MM.1S (cell line): ENCODE measurements around the gene MRPL20.

ENCODE experiments used
- DNase-seq: peaks from one replicate; pipeline ENCODE4 v3.0.0-alpha.2; 2015
- H2AFZ ChIP-seq: fragments of 300-600 bp; sonication (generic); 2 replicates; pipeline ENCODE4 v1.6.0; 2016; ENCODE audit warnings: antibody characterized with exemption, low read length
- H3F3A ChIP-seq: fragments of 300-600 bp; sonication (generic); 2 replicates; pipeline ENCODE4 v1.6.1; 2016; ENCODE audit warnings: mild to moderate bottlenecking, antibody characterized with exemption, low read length, moderate library complexity, mixed read lengths; ENCODE audit not compliant: insufficient read depth
- H3K27ac ChIP-seq: fragments of 300-600 bp; sonication (generic); 2 replicates; pipeline ENCODE4 v1.5.1; 2016; ENCODE audit warnings: mild to moderate bottlenecking, low read length
- H3K27me3 ChIP-seq: fragments of 300-600 bp; sonication (generic); replicated peaks from 2 replicates; pipeline ENCODE4 v1.6.0; 2016; ENCODE audit warnings: low read length; ENCODE audit not compliant: insufficient read depth
- H3K36me3 ChIP-seq: fragments of 300-600 bp; sonication (generic); replicated peaks from 2 replicates; pipeline ENCODE4 v1.6.1; 2016; ENCODE audit warnings: mild to moderate bottlenecking, low read length, mixed read lengths; ENCODE audit not compliant: insufficient read depth
- H3K4me1 ChIP-seq: fragments of 300-600 bp; sonication (generic); 2 replicates; pipeline ENCODE4 v1.6.1; 2016; ENCODE audit warnings: low read length, mixed read lengths
- H3K4me2 ChIP-seq: fragments of 300-600 bp; sonication (generic); 2 replicates; pipeline ENCODE4 v1.6.0; 2016; ENCODE audit warnings: low read depth, low read length
- H3K4me3 ChIP-seq: fragments of 300-600 bp; sonication (generic); 2 replicates; pipeline ENCODE4 v1.5.1; 2016; ENCODE audit warnings: low read length, mixed read lengths
- H3K79me2 ChIP-seq: fragments of 300-600 bp; sonication (generic); 2 replicates; pipeline ENCODE4 v1.6.1; 2016; ENCODE audit warnings: mixed run types, low read length, mixed read lengths
- H3K9ac ChIP-seq: fragments of 300-600 bp; sonication (generic); 2 replicates; pipeline ENCODE4 v1.6.1; 2016; ENCODE audit warnings: low read length, mixed read lengths
- H3K9me2 ChIP-seq: fragments of 300-600 bp; sonication (generic); replicated peaks from 2 replicates; pipeline ENCODE4 v1.6.1; 2016; ENCODE audit warnings: mild to moderate bottlenecking, low read length, mixed read lengths; ENCODE audit not compliant: insufficient read depth
- H3K9me3 ChIP-seq: fragments of 300-600 bp; sonication (generic); replicated peaks from 2 replicates; pipeline ENCODE4 v1.6.1; 2016; ENCODE audit warnings: mild to moderate bottlenecking, low read length, mixed read lengths; ENCODE audit not compliant: insufficient read depth
- H4K20me1 ChIP-seq: fragments of 300-600 bp; sonication (generic); 2 replicates; pipeline ENCODE4 v1.6.1; 2016; ENCODE audit warnings: mild to moderate bottlenecking, low read length, moderate library complexity, mixed read lengths; ENCODE audit not compliant: insufficient read depth
- CTCF ChIP-seq: fragments of 300-600 bp; sonication (generic); IDR thresholded peaks from 2 replicates; pipeline ENCODE4 v1.5.1; 2016; ENCODE audit warnings: antibody characterized with exemption, low read length, mixed read lengths
- EZH2 ChIP-seq: fragments of 300-600 bp; sonication (generic); optimal IDR thresholded peaks from 2 replicates; pipeline ENCODE3; 2017; ENCODE audit warnings: low read depth, mild to moderate bottlenecking, antibody characterized with exemption, low read length, mixed read lengths
- EZH2phosphoT487 ChIP-seq: fragments of 300-600 bp; sonication (generic); IDR thresholded peaks from 2 replicates; pipeline ENCODE4 v1.6.1; 2018; ENCODE audit warnings: antibody characterized with exemption, low read length

MRPL20 gene

DNA sequence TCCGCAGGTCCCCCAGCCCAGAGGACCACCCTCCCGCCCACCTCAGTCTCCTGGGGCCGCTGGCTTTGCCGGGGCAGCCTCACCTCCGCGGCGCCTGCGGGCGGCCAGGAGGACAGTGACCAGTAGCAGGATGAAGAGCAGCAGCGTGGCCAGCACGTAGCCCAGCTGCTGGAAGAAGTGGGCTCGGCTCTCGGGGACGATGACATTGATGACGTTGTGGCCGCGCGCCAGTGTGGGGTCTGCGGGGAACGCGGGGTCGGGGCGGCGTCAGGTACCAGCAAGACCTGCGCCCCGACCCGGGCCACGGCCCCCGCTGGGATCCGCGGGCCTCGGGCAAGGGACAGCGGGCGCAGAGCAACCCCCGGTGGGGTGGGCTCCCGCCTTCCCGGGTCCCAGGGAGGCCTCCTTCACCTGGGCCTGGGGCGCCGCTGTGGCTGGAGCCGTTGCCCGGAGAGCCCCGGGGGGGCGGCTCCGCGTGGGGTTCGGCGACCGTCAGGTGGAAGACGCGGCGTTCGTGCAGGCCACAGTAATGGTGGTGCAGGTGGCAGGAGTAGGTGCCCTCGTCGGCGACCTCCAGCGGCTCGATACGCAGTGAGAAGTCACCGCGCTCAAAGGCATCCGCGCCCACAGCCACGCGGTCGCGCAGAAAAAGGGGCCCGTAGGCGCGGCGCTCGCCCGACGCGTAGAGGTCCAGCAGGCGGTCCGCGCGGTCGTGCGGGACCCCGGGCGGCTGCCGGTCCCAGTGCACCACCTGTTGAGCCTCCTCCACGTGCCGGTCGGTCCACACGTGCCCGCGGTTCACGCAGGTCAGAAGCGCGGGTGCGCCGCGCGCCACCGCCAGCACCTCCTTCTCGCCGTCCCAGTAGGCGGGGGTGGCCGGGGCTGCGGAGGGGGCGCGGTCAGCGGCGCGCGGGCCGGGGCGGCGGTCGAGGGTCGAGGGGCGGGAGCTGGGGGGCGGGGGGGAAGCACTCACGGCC lies 52.5 kb downstream of the MRPL20 start:
- peaks cover 49% of the 10 kb centered on the region for H3K27me3 ChIP-seq
- no peaks in the 10 kb centered on the region for H3K36me3 ChIP-seq
- H3K4me3 ChIP-seq, result no peak overlapping the region
- no peaks in the 10 kb centered on the region for H4K20me1 ChIP-seq
- no peaks in the 10 kb centered on the region for H3F3A ChIP-seq
- H3K4me2 ChIP-seq, result no peak overlapping the region
- no peak overlapping the region for H3K9ac ChIP-seq
- no peaks in the 10 kb centered on the region for H3K9me3 ChIP-seq
- H3K4me1 ChIP-seq, result no peaks in the 10 kb centered on the region
- no peaks in the 10 kb centered on the region for H3K9me2 ChIP-seq
- no peak overlapping the region for H3K27ac ChIP-seq
- H2AFZ ChIP-seq, result no peak overlapping the region
- no peak for DNase-seq
- H3K79me2 ChIP-seq, result no peaks in the 10 kb centered on the region
- TF ChIP-seq EZH2phosphoT487 (no peak), EZH2 (no peak)

GRCh38 chr1:1353389-1354151 lies 53.5 kb downstream of the MRPL20 start:
- no peak overlapping the region for H2AFZ ChIP-seq
- H3K4me1 ChIP-seq, result no peaks in the 10 kb centered on the region
- H3F3A ChIP-seq, result no peaks in the 10 kb centered on the region
- H3K9ac ChIP-seq, result no peak overlapping the region
- no peak overlapping the region for H3K4me2 ChIP-seq
- no peak for DNase-seq
- H3K36me3 ChIP-seq, result no peaks in the 10 kb centered on the region
- no peaks in the 10 kb centered on the region; the same call in 1 of the 2 replicates for H3K79me2 ChIP-seq
- peaks cover 39% of the 10 kb centered on the region for H3K27me3 ChIP-seq
- no peaks in the 10 kb centered on the region for H4K20me1 ChIP-seq
- H3K9me3 ChIP-seq, result no peaks in the 10 kb centered on the region
- no peak overlapping the region for H3K4me3 ChIP-seq
- H3K27ac ChIP-seq, result no peak overlapping the region
- no peaks in the 10 kb centered on the region for H3K9me2 ChIP-seq
- no peak for TF ChIP-seq EZH2phosphoT487
- no peak for TF ChIP-seq CTCF
- no peak for TF ChIP-seq EZH2

DNA sequence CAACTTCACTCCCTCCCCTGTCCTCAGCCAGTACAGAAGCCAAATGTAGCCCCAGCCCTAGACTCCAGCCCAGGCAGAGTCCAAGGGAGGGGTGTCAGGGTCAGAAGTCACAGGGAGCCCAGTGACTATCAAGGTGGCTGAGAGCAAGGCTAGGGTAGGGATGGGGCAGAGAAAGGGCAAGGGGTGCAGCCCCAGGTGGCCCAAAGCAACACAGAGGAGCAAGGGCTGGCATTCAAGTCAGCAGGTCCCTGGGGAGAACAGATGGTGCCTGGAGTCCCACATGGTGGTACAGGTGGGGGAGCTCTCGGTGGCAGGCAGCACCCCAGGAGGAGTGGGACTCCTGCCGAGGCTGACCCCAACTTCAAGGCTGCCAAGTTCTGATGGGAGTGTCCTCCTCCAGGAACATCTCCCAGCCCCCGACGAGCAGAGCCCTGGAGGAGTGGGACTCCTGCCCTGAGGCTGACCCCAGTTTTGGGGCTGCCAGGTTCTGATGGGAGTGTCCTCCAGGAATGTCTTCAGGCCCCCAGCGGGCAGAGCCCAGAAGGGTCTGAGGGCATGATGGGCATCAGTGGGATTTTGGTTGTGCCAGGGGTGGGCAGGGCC lies 54.2 kb downstream of the MRPL20 start:
- Histone ChIP-seq H3K9me2 (no peaks in the 10 kb centered on the region), H3K9ac (no peak overlapping the region), H3K9me3 (no peaks in the 10 kb centered on the region), H3K27ac (no peak overlapping the region), H3K36me3 (no peaks in the 10 kb centered on the region), H3K4me3 (no peak overlapping the region), H2AFZ (no peak overlapping the region), H3K27me3 (peaks cover 32% of the 10 kb centered on the region), H3F3A (no peaks in the 10 kb centered on the region), H3K4me1 (no peaks in the 10 kb centered on the region), H3K79me2 (peaks cover 7% of the 10 kb centered on the region), H3K4me2 (no peak overlapping the region), H4K20me1 (no peaks in the 10 kb centered on the region)
- TF ChIP-seq CTCF (no peak), EZH2phosphoT487 (no peak), EZH2 (no peak)
- no peak for DNase-seq
